NCI-H2171 (cell line): ENCODE measurements around the gene GABRB1.

ENCODE experiments used
- DNase-seq: peaks from one replicate; lab custom pipeline; 2025; lab: John Stamatoyannopoulos, UW

Gene GABRB1

GRCh38 chr4:47386146-47386545 is 354.8 kb downstream of the GABRB1 start:
- no peak for DNase-seq

GRCh38 chr4:47386561-47387235 is 355.3 kb downstream of the GABRB1 start:
- no peak for DNase-seq

- DNase-seq, result no peak
These were observed 359.2 kb downstream of the GABRB1 start for GRCh38 chr4:47390428-47391125.

GRCh38 chr4:47391256-47391655 is 359.9 kb downstream of the GABRB1 start:
- DNase-seq, result no peak

DNA sequence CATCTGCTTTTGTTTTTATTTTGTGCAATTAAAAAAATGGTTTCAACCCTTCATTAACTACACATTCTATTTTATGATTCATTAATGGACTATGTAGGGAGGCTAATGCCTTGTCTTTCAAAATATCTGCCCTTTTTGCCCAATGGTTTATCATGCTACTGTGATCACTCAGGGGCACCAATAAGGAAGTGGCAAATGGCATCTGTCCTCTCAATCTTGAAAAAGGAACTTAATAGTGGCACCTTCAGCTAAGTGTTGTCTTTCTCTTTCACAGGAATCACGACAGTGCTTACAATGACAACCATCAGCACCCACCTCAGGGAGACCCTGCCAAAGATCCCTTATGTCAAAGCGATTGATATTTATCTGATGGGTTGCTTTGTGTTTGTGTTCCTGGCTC is 375.0 kb downstream of the GABRB1 start:
- DNase-seq, result no peak

- DNase-seq, result no peak
These were observed 378.9 kb downstream of the GABRB1 start for GRCh38 chr4:47410271-47410670.

DNA sequence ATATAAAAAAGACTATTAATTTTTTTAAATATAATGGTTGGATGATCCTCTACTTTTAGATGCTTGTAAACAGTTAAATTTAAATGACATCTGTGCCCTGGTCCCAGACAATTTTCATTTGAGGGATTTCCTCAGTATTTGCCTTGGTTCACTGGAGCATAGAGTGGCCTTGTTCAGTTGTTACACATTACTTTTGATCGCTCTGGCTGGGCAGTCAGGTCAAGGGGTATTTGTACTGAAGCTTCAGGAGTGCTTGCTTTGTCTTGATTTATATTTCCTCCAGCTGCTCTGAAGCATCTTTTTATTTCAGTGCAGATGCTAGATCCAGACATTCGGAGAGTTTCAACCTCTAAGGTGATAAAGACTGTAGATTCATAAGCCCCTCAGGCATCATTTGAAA is 382.2 kb downstream of the GABRB1 start:
- no peak for DNase-seq

DNA sequence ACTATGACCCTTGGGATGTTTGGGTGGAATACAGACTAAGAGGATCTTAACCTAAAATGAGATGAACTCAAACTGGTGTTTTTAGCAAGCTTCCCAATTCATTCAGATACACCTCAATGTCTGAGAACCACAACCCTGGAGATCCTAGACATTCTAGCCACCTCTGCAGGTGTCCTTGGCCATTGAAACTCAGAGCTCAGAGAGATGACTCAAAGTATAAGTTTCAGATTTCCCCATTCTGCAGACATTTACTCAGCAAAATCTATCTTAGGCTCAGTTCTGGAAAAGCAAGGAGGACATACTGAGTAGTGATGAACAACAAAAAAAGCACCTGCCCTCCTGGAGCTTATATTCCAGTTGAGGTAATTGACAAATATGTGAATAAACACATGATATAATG is 384.4 kb downstream of the GABRB1 start:
- no peak for DNase-seq

DNA sequence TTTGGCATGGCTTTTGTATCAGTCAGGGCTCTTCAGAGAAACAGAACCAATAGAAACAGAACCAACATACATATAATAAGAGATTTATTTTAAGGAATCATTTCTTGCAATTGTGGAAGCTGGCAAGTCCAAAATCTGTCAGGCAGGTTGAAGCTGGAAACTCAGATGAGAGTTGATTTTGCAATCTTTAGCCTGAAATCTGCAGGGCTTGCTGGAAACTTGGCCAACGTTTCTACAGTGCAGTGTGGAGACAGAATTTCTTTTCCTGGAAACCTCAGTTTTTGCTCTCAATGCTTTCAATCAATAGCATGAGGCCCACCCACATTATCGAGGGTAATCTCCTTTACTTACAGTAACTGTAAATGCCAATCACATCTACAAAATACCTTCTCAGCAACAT is 386.8 kb downstream of the GABRB1 start:
- DNase-seq, result no peak

DNA sequence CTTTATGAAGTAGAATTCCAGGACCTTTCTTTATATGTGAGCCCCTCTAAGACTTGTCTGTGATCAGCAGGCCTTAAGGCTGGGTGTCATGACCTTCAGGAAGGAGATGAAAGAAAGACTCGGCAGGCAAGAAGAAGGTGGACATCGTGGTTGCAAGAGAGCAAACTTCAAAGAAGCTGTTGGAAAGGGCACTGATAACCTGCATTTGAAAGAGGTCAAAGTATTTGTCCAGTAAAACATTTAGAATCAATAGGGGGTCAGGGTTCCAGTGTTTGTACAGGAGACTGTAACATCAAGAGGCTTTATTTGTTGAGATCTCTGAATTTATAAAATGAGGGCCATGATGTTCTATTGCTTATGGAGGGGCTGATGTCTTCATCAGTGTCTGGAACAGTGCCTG is 387.9 kb downstream of the GABRB1 start:
- DNase-seq, result no peak

DNA sequence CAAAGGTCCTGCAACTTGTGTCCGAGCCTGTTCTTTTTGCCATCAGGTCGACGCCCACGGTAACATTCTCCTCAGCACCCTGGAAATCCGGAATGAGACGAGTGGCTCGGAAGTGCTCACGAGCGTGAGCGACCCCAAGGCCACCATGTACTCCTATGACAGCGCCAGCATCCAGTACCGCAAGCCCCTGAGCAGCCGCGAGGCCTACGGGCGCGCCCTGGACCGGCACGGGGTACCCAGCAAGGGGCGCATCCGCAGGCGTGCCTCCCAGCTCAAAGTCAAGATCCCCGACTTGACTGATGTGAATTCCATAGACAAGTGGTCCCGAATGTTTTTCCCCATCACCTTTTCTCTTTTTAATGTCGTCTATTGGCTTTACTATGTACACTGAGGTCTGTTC is 394.3 kb downstream of the GABRB1 start:
- DNase-seq, result no peak

- DNase-seq, result no peak
These were observed 396.6 kb downstream of the GABRB1 start for GRCh38 chr4:47427935-47428334.

DNA sequence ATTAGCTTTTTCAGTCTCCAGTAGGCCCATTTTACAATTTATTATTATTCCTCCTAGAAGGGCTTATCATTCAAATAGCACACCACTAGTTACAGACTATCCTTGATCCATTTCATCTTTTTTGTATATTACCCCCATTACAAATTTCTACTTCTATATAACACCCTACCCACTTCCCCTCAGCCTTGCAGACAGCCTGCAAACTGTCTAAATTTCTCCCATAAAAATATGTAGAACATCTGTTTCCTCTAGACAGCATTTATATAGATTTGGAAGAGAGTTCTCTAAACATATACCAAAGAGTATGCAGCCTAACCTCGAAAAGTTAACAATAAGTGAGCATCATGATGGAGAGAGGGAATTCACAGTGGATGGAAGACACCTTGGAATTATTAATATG is 401.4 kb downstream of the GABRB1 start:
- DNase-seq, result no peak

DNA sequence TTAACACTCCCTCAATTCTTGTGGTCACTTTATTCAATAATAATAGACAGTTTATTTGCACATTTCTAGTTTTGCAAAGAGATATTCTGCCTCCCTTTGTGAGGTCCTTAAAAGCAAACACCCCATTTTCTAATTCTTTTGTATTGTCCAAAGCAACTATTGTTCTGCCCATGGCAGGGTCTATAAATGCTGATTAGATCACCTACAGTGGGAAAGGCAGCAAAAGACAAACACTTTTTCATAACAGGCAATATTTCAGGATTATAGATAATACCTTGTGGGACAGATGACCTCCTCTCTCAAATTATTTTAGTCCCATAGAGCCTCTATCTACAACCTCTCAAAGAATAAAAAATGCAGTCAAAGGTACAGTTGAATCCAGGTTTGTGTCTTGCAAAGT is 403.6 kb downstream of the GABRB1 start:
- no peak for DNase-seq

- DNase-seq, result no peak
These were observed 411.6 kb downstream of the GABRB1 start for GRCh38 chr4:47442980-47443379.

DNA sequence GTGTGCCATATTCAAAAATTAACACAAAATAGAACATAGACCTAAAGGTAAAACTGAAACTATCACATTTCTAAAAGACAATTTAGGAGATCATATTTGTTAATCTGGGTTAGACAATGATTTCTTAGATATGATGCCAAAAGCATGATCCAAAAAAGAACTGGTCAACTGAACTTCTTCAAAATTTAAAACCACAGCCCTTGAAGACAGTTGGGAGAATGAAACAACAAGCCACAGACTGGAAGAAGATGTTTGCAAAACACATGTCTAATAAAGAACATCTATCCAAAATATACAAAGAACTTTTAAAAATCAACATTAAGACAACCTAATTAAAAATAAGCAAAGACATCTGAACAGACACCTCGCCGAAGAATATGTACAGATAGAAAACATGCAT is 412.7 kb downstream of the GABRB1 start:
- no peak for DNase-seq

- no peak for DNase-seq
These were observed 420.3 kb downstream of the GABRB1 start for GRCh38 chr4:47451657-47452056.

DNA sequence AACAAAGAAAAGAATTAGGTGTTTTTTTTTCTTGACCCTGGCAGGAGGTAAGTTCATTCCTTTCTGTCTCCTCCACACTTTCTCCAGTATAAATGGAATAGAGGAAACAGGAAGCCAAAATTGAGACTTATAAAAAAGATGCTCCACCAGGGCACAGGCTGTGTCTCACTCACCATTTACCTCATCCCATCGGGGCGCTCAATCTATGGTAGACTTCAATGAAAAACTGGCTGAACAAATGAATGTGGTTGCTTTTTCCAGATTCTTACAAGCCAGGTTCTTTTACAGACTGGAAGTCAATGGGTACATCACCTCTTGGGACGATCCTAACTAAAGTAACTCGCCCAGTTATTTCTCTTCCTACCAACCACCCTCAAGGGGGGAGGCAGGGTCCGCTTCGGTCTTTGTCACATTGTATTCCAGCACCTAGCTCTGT is 431.4 kb downstream of the GABRB1 start:
- no peak for DNase-seq

GRCh38 chr4:47463235-47463956 is 432.0 kb downstream of the GABRB1 start, which contains the start of gene COMMD8:
Gene COMMD8 (minus strand): TSS chr4:47463702. CDS start chr4:47463651, 51 bp downstream.
- peak; percentile 85 for DNase-seq

DNA sequence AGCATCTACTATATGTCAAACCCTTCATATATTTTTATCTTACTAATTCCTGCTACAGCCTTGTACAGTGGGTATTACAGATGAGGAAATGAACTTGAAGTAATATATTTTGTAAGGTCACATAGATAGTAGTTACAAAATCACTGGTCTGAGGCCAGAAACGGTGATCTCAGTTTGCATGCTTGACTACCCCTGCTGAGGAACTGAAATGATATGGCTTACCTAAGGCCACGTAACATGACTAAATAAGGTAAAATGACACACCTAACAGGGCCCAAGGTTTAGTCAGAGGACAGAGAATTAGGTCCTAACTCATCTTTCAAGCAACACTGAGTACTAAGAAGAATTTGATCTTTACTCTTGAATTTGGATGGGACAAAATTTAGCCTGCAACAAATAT is 433.6 kb downstream of the GABRB1 start:
- DNase-seq, result no peak

DNA sequence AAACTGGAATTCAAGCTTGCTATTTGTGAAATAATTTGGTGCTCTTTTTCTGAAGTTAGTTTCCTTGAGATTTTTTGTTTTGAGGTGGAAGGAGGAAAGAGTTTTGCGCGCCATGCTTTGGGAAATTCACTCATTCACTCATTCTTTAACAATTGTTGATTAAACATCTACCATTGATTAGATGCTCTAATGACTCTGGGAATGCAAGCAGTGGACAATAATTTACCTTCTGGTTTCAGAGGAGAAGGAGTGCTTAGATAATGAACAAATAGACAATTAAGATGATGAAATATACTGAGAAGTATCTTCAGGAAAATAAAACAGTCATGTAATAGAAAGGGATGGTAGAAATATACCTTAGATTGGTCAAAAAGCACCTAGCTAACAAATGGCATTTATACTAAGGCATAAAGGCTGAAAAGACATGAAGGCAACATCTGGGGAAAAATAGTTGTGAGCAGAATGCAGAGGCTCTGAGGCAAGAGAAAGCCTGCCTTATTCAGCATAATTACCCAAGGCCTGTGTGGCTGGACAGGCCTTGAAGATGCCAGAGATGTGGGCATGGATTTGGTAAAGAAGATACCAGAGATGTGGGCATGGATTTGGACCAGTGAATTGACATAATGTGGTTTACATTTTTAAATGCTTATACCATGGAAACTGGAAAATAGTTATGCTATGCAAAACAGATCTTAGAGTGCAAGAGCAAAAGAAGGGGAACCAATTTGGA is 434.9 kb downstream of the GABRB1 start:
- no peak for DNase-seq

DNA sequence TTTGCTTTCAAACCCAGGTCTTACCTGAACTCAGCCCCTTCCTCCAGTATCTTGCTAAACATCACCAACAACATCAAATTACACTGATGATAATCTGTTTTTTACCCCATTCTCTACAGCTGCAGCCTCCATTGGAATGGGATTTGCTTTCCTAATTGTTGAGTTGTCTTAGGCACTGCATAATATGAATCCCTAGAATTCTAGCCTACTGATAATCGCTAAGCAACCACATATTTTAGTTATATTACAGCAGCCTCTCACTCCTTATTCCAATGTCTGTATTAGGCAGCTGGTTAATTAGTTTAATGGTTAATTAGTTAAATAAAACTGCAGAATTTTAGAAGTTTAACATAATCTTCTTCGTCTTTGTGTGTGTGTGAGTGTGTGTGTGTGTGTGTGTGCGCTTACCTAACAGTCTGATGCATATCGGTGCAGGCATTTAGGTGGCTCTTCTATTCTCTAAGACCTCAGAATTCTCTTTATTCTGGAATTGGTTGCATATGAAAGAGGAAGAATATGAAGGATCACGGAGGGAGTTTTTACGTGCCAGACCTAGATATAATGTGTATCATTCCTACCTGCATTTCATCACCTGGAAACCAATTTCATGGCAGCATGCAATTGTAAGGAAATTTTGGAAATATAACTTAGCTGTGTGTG is 437.5 kb downstream of the GABRB1 start:
- no peak for DNase-seq
